ENCODE results near the gene LARGE1.

DNA sequence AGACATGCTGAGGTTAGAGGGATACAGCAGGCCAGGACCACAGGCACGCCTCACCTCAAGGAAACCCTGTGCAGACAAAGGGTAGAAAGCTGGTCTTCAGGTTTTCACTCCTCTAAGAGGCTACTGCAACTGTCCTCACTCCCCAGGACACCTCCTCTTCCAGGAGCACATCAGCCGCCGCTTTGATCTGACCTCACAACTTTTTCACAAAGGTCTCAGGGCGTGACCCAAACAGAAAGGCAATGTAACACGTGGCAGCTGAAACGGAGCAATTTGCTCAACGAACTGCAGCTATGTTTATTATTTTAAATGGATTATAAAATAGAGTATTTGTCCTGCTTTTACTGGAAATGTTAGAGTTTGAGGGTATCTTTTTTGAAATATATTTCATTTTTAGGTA, 46.1 kb downstream of the LARGE1 start:
- TF ChIP-seq, protein P1, sequence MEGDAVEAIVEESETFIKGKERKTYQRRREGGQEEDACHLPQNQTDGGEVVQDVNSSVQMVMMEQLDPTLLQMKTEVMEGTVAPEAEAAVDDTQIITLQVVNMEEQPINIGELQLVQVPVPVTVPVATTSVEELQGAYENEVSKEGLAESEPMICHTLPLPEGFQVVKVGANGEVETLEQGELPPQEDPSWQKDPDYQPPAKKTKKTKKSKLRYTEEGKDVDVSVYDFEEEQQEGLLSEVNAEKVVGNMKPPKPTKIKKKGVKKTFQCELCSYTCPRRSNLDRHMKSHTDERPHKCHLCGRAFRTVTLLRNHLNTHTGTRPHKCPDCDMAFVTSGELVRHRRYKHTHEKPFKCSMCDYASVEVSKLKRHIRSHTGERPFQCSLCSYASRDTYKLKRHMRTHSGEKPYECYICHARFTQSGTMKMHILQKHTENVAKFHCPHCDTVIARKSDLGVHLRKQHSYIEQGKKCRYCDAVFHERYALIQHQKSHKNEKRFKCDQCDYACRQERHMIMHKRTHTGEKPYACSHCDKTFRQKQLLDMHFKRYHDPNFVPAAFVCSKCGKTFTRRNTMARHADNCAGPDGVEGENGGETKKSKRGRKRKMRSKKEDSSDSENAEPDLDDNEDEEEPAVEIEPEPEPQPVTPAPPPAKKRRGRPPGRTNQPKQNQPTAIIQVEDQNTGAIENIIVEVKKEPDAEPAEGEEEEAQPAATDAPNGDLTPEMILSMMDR (IDR thresholded peaks at IDR 0.05), result no peak
- no peak for TF ChIP-seq POLR2A (IDR thresholded peaks at IDR 0.05)
